PC-9 (cell line): ENCODE measurements around the gene PADI1. TPM values are rescaled to one million over a fixed set of nuclear protein-coding genes. Genes with fewer than 3 reads are reported as not detected.

Experiments used
- BruUV-seq: library from RNA; stranded (reverse); fragments of 400-500 nt; replicated peaks from 2 replicates; lab custom pipeline; 2021; lab: Mats Ljungman, UMichigan
- CTCF ChIA-PET: fragments of 300-600 bp; sonication (Branson Sonifier 250); formaldehyde crosslinking; loops from one replicate; lab custom pipeline; 2022; ENCODE audit warnings: antibody characterized with exemption; lab: Charles Lee
- POLR2A ChIA-PET: fragments of 300-600 bp; sonication (Branson Sonifier 250); formaldehyde crosslinking; loops from one replicate; lab custom pipeline; 2022; ENCODE audit warnings: antibody characterized with exemption; ENCODE audit not compliant: unreplicated experiment; lab: Charles Lee
- DNase-seq, 2 experiments: peaks; one replicate each; pipeline versions ENCODE4 v3.0.0 to v3.0.0-alpha.2; 2015 to 2022; ENCODE audit warnings: mixed read lengths in 1 of 2
- H2AFZ ChIP-seq: fragments of 200-600 bp; sonication (generic); 2 replicates; pipeline ENCODE4 v1.8.1; 2017; ENCODE audit warnings: antibody characterized with exemption
- H3F3A ChIP-seq: fragments of 200-600 bp; sonication (generic); 2 replicates; pipeline ENCODE4 v1.8.1; 2017; ENCODE audit warnings: antibody characterized with exemption, mild to moderate bottlenecking, low read depth; ENCODE audit not compliant: insufficient read depth
- H3K27ac ChIP-seq: fragments of 200-600 bp; sonication (generic); 2 replicates; pipeline ENCODE4 v1.6.1; 2016; ENCODE audit warnings: mixed run types
- H3K27me3 ChIP-seq: fragments of 200-600 bp; sonication (generic); 2 replicates; pipeline ENCODE4 v1.6.1; 2016; ENCODE audit warnings: low read depth, mixed run types; ENCODE audit not compliant: insufficient read depth
- H3K36me3 ChIP-seq: fragments of 200-600 bp; sonication (generic); 2 replicates; pipeline ENCODE4 v1.6.1; 2016; ENCODE audit warnings: low read depth, mixed run types
- H3K4me1 ChIP-seq: fragments of 200-600 bp; sonication (generic); replicated peaks from 2 replicates; pipeline ENCODE4 v1.6.1; 2016; ENCODE audit warnings: mixed run types; ENCODE audit not compliant: insufficient read depth
- H3K4me2 ChIP-seq: fragments of 200-600 bp; sonication (generic); 2 replicates; pipeline ENCODE4 v1.6.1; 2017; ENCODE audit warnings: mixed run types
- H3K4me3 ChIP-seq: fragments of 200-600 bp; sonication (generic); 2 replicates; pipeline ENCODE4 v1.6.1; 2016; ENCODE audit warnings: mixed run types
- H3K79me2 ChIP-seq: fragments of 200-600 bp; sonication (generic); 2 replicates; pipeline ENCODE4 v1.6.1; 2017; ENCODE audit warnings: low read depth, mixed run types
- H3K9me2 ChIP-seq: fragments of 200-600 bp; sonication (generic); 2 replicates; pipeline ENCODE4 v1.8.1; 2017; ENCODE audit warnings: mild to moderate bottlenecking; ENCODE audit not compliant: insufficient read depth
- H3K9me3 ChIP-seq: fragments of 200-600 bp; sonication (generic); 2 replicates; pipeline ENCODE4 v1.8.1; 2016; ENCODE audit warnings: low read depth; ENCODE audit not compliant: insufficient read depth
- H4K20me1 ChIP-seq: fragments of 200-600 bp; sonication (generic); 2 replicates; pipeline ENCODE4 v1.8.1; 2017; ENCODE audit not compliant: insufficient read depth
- EZH2 ChIP-seq: fragments of 200-600 bp; sonication (generic); IDR thresholded peaks from 2 replicates; pipeline ENCODE4 v1.8.0; 2017; ENCODE audit warnings: antibody characterized with exemption, low read depth
- intact Hi-C: fragments of 100-400 bp; cut with micrococcal nuclease; formaldehyde crosslinking; loops from one replicate; pipeline ENCODE4 v1.10.0; 2022; ENCODE audit not compliant: unreplicated experiment
- total RNA-seq: library from RNA; stranded (reverse); gene quantifications from 2 replicates; pipeline ENCODE4 v1.2.3, GENCODE V29; 2021
- TF ChIP-seq, protein P1 (sequence below): fragments of 200-600 bp; sonication (generic); conservative IDR thresholded peaks from 2 replicates; pipeline ENCODE4 v1.6.1; 2017; ENCODE audit warnings: mixed run types, antibody characterized with exemption, mild to moderate bottlenecking, moderate library complexity

PADI1 gene
- total RNA-seq, 1 experiment from 2014 or later, result 28.3 TPM

DNA sequence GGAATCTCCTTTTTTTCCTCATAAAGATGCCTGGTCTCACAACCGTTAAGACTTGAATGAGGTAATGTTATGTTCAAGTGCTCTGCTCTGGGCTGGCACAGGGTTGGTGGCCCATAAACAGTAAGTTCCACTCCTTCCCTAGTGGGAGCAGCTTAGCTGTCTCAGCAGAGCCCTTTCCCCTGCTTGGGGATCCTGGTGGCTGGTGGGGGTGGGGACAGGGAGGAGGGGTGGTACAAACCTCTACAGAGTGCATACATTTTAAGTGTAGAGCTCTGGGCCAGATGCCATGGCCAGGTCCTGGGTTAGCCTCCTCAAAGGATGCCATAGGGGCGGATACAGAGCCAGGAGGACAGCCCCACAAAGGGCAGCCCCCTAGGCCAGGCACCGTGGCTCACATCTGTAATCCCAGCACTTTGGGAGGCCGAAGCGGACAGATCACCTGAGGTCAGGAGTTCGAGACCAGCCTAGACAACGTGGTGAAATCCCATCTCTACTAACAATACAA is 20.7 kb upstream of the PADI1 start:
- Histone ChIP-seq H3K4me3 (no peak overlapping the region), H3K4me2 (no peak overlapping the region), H3K36me3 (no peaks in the 10 kb centered on the region), H2AFZ (no peak overlapping the region), H3K79me2 (no peaks in the 10 kb centered on the region), H3F3A (peaks cover 4% of the 10 kb centered on the region), H3K27ac (no peak overlapping the region), H3K27me3 (no peaks in the 10 kb centered on the region), H4K20me1 (no peaks in the 10 kb centered on the region), H3K4me1 (peaks cover 9% of the 10 kb centered on the region), H3K9me3 (no peaks in the 10 kb centered on the region; the same call in 1 of the 2 replicates), H3K9me2 (no peaks in the 10 kb centered on the region)
- ChIA-PET CTCF (no interaction called here), POLR2A (no interaction called here)
- no TSS peak for BruUV-seq
- intact Hi-C loops, result no loop called here
- DNase-seq, result no peak
- no peak for TF ChIP-seq EZH2
- TF ChIP-seq, protein P1, sequence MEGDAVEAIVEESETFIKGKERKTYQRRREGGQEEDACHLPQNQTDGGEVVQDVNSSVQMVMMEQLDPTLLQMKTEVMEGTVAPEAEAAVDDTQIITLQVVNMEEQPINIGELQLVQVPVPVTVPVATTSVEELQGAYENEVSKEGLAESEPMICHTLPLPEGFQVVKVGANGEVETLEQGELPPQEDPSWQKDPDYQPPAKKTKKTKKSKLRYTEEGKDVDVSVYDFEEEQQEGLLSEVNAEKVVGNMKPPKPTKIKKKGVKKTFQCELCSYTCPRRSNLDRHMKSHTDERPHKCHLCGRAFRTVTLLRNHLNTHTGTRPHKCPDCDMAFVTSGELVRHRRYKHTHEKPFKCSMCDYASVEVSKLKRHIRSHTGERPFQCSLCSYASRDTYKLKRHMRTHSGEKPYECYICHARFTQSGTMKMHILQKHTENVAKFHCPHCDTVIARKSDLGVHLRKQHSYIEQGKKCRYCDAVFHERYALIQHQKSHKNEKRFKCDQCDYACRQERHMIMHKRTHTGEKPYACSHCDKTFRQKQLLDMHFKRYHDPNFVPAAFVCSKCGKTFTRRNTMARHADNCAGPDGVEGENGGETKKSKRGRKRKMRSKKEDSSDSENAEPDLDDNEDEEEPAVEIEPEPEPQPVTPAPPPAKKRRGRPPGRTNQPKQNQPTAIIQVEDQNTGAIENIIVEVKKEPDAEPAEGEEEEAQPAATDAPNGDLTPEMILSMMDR, result no peak

DNA sequence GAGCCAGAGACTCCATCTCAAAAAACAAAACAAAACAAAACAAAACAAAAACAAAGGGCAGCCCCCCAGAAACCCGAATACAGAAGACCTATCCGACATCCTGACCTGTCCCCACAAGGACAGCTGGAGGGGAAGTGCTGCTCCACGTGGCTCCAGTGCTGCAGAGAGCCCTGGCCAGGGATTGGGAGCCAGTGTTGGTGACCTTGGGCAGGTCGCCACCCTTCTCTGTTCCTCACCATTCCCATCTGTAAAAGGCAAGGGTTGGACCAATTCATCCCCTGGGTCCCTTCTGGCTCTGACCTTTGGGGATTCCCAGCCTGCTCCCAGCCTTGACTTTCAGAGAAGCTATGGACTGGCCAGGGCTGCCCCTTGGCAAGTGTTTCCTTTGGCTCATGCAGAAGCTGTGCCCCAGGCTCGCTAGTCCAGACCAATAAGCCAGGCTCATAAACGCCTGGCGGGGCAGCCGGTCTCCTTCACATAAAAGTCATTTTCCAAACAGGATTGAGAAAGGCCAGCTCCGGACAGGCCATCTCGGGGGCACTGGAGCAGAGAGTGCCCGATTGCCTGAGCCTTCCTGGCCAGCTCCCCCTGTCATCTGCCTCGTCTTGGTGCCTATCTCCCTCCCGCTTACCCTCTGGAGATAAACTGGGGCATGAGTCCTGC is 20.0 kb upstream of the PADI1 start:
- intact Hi-C loops, result no loop called here
- no TSS peak for BruUV-seq

DNA sequence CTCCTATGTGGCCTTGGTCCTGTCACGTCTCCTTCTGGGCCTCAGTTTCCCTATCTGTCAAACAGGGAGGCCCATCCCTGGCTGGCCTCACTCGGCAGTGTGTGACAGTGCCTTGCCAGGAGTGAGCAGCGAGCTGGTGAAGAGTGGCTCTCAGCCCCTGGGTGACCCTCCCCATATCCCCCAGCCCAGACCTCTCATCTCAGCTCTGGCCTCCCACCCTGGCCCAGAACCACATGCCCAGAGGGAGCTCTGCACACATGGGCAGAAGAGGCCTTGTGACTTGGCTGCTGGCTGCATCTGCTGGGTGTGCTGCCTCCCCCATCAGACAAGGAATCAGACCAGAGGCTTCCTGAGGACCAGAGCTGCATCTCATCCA is 19.5 kb upstream of the PADI1 start:
- no peaks in the 10 kb centered on the region for H3K9me2 ChIP-seq
- no peaks in the 10 kb centered on the region for H3K79me2 ChIP-seq
- no TSS peak for BruUV-seq
- H3F3A ChIP-seq, result peaks cover 13% of the 10 kb centered on the region
- DNase-seq, result no peak
- ChIA-PET CTCF (no interaction called here), POLR2A (no interaction called here)
- no peak overlapping the region for H3K4me3 ChIP-seq
- H3K9me3 ChIP-seq, result no peaks in the 10 kb centered on the region; the same call in 1 of the 2 replicates
- H3K36me3 ChIP-seq, result no peaks in the 10 kb centered on the region
- H4K20me1 ChIP-seq, result no peaks in the 10 kb centered on the region
- peaks cover 17% of the 10 kb centered on the region for H3K4me1 ChIP-seq
- TF ChIP-seq, protein P1, result no peak
- no peak for TF ChIP-seq EZH2
- intact Hi-C loops, result no loop called here
- no peaks in the 10 kb centered on the region for H3K27me3 ChIP-seq
- no peak overlapping the region for H2AFZ ChIP-seq
- no peak overlapping the region for H3K4me2 ChIP-seq
- H3K27ac ChIP-seq, result no peak overlapping the region

More for the DNA sequence above, 20.0 kb upstream of the PADI1 start:
- Histone ChIP-seq H3K79me2 (no peaks in the 10 kb centered on the region), H3K4me1 (peaks cover 16% of the 10 kb centered on the region), H3K36me3 (no peaks in the 10 kb centered on the region), H3K27me3 (no peaks in the 10 kb centered on the region), H3K4me2 (no peak overlapping the region), H4K20me1 (no peaks in the 10 kb centered on the region), H3K4me3 (no peak overlapping the region), H3K27ac (no peak overlapping the region), H3K9me2 (no peaks in the 10 kb centered on the region), H3K9me3 (no peaks in the 10 kb centered on the region; the same call in 1 of the 2 replicates), H2AFZ (no peak overlapping the region), H3F3A (peaks cover 10% of the 10 kb centered on the region)
- no peak for DNase-seq
- TF ChIP-seq, protein P1, result no peak
- TF ChIP-seq EZH2, result no peak
- CTCF ChIA-PET, result interaction anchor here (0.5 kb wide), 1 partner anchor 16 kb away, joined by 6 read pairs; no protein-coding TSS in a partner anchor
- POLR2A ChIA-PET, result no interaction called here
